GM18909 (cell line): ENCODE measurements around the gene S1PR5.
"Not testable (repeated sequence)": the region's sequence is repeated elsewhere in the genome, so short reads cannot be mapped to it uniquely, and the experiment has no call there.

ENCODE experiments used
- ATAC-seq: cut with Tn5 transposase; IDR thresholded peaks from one replicate; pipeline ENCODE4 v1.9.1; 2021; ENCODE audit warnings: mild to moderate bottlenecking; ENCODE audit not compliant: unreplicated experiment, poor library complexity

The S1PR5 gene, protein sequence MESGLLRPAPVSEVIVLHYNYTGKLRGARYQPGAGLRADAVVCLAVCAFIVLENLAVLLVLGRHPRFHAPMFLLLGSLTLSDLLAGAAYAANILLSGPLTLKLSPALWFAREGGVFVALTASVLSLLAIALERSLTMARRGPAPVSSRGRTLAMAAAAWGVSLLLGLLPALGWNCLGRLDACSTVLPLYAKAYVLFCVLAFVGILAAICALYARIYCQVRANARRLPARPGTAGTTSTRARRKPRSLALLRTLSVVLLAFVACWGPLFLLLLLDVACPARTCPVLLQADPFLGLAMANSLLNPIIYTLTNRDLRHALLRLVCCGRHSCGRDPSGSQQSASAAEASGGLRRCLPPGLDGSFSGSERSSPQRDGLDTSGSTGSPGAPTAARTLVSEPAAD

DNA sequence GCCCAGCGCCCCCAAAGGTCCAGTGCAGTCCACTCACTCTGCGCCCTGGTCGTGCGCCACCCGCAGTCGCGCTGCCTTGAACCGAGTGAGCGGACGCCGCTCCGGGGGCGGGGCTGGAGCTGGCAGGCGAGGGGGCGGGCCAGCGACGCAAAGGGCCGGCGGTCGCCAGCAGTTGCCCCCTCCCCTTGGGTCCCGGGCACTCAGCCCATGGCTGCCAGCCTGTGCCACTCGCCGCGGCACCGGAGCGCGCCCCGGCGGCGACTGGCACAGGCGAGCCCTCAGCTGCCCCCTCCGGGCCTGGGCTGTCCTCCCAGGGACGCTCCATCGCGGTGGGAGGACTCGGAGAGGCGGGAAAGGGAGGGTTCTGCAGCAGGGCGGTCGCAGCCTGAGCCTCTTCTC lies at the start of gene S1PR5:
Gene S1PR5 (minus strand): TSS at position 87 of the 399 bp plus-strand sequence. CDS start 2,436 bp downstream, outside the sequence.
- ATAC-seq, result no peak

GRCh38 chr19:10566658-10567410 lies 49.6 kb upstream of the S1PR5 start:
- ATAC-seq, result peak; percentile 22

- no peak for ATAC-seq
Measured at GRCh38 chr19:10566408-10566657, 49.1 kb upstream of the S1PR5 start.

DNA sequence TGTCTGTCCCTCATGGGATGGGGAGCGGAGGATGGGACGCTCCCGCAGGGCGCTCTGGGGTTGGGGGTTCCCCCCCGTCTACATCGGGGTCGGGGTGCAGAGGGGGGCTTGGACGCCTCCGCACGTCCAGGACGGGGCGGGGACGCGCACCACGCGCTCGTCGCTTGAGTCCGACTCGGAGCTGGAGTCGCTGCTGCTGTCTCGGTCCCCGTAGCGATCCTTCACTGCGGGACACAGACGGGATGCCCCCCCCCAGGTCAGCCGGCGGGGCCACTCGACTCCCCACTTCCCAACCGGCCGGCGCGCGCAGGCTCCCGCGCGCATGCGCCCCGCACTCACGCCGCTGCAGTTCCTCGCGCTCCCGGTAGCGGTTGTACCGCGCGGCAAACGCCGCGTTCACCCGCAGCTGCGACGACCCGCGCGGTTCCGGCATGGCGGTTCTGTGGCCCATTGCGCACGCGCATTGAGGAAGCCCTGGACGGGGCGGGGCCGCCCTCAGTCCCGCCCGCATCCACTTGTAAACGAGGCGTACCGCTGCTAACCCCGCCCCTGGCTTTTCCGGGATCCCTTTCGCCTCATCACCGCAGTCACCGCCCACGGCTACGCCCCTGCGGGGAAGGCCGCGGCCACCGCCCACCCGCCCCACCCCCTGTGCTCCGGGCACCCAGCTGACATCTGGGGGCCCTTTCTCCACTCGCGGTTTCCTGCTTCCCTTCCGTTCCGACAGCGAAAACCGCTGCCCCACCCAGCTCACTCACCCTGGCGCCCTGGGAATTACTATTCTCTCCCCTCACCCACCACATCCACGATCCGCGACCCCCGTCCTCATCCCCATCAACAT lies 48.5 kb upstream of the S1PR5 start, which contains the start of gene KRI1:
Gene KRI1 (minus strand): TSS at position 444 of the 841 bp plus-strand sequence. CDS start 11 bp downstream, at position 433.
- peak; percentile 58 for ATAC-seq

DNA sequence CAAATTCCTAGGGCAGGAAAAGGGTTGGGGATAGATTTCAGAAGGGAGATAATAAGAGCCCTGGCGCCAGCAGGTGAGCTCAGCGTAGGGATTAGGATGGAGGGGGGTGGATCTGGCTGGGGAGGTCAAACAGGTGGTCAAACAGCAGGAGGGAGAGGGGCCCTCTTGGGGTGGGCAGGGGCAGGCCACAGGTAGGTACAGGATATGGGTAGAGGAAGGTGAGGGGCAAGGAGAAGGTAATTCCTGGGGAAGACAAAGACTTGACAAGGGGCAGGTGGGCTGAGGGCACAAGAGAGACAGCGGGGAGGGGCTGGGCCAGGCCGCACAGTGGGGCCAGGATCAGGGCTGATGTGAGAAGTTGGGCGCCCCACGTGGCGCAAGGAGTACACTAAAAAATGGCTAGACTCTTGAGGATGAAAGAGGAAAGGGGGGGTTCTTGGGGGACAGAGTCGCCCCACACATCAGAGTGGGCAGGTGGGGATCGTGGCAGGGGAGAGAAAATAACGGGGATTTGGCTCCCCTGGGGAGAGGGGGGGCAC lies 47.9 kb upstream of the S1PR5 start:
- ATAC-seq, result no peak

- ATAC-seq, result no peak
Measured at GRCh38 chr19:10562609-10563008, 45.4 kb upstream of the S1PR5 start.

DNA sequence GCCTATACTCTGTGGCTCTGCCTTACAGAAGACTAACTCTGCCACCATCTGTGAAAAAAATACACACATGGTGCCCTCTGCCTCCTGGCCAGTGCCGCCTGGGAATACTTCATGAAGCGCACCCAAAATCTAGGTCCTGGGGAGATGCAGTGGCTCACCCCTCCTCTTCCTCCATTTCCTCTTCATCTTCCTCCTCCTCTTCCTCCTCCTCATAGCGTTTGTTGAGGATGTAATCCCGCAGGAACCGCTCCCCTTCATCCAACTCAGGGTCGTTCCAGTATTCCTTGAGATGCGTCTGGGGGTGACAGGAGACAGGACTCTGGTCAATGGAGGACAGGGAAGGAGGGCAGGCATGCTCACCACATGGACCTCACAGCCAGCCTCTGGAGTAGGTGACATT lies 42.9 kb upstream of the S1PR5 start:
- no peak for ATAC-seq

GRCh38 chr19:10557603-10558197 lies 40.5 kb upstream of the S1PR5 start:
- ATAC-seq, result no peak

DNA sequence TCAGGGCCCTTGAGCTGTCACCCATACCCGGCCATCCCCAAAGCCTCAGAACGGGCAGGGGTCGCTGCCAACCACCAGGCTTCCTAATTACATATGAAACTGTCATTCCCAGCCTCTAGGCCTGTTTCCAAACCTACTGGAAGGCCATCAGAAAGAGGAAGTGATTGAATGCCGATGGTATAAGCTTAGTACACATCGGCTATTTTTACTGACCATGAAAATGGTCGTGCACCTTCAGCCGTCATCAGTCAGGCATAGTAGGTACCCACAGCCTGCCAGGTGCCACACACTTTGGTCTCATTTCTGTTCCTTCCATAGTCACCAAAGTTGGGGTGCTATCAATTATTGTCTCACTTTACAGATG lies 38.3 kb upstream of the S1PR5 start:
- no peak for ATAC-seq

GRCh38 chr19:10554760-10555609 lies 37.7 kb upstream of the S1PR5 start:
- ATAC-seq, result no peak

DNA sequence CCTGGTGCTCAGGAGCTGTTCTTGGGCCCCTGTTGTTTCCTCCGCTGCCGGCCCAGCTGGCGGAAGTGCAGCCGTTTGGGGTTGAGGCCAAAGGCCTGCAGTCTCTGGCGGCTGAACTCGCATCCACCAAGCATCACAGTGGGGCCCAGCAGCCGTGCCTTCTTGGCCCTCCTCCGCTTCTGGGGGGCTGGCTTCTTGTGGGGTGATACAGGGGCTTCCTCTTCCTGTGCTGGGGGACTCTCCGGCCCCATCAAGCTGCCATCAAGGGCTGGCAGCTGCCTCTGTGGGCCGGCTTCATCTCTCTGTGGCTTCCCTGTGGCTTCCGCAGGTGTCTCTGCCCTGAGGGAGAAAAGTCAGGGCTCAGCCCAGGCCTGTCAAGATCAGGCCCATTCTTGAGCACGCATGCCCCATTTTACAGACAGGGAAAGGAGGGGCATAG lies 36.7 kb upstream of the S1PR5 start:
- ATAC-seq, result peak; percentile 78

- ATAC-seq, result no peak
Measured at GRCh38 chr19:10553087-10553667, 35.9 kb upstream of the S1PR5 start.

DNA sequence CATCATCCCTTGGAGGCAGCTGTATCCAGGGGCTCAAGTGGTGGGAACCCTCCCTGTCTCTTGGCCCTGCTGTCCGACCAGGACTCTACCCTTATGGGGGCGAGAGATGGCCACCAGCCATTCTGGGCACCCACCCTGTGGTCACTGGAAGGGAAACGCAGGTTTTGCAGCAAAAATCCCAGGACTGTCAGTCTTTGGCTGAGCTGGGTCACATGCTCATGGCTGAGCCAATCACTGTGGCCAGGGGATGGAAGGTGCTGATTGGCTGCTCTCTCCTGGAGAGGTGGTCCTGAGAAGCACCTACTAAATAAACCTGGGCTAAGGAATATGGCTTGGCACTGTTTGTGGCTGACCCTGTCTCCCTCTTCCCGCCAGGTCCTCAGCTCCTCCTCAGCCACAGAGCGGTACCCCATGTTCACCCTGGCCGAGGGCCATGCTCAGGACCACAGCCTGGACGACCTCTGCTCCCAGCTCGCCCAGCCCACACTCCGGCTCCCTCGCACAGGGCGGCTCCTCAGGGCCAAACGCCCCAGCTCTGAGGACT lies 35.3 kb upstream of the S1PR5 start:
- ATAC-seq, result no peak

DNA sequence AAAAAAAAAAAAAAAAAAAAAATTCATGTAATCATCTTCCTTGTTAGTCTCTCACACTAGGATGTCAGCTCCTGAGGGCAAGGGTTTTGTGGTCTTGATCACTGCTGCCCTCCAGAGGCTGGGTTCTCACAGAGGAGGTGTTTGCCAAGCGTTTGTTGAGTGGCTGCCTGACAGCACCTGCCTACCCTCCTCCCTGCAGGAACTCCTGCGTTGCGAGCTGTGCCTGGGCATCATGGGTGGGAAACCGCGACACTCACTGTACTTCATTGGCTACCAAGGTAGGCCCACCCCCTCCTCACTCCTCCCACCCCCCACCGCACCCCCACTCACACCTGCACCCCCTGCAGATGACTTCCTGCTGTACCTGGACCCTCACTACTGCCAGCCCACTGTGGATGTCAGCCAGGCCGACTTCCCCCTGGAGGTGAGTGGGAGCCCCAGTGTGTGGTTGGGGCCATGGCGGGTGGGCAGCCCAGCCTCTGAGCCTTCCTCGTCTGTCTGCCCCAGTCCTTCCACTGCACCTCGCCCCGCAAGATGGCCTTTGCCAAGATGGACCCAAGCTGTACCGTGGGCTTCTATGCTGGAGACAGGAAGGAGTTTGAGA lies 34.6 kb upstream of the S1PR5 start:
- no peak for ATAC-seq

- not testable (repeated sequence) for ATAC-seq
Measured at GRCh38 chr19:10551006-10551405, 33.8 kb upstream of the S1PR5 start.

DNA sequence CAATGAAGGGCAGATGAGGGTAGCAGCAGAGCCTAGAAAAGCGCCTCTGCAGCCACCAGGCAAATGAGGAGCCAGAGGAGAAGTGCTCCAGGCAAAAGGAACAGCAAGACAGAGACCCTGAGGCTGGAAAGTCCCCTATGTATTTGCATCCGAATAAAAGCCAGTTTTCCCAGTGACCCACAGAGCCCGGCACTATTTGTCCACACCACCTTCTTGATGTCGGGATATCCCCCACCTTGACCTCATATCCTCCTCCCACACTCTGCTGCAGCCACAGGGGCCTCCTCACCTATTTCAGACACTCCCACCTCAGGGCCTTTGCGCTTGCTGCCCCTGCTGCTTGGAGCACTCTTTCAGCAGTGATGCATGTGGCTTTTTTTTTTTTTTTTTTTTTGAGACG lies 33.1 kb upstream of the S1PR5 start:
- ATAC-seq, result no peak

- no peak for ATAC-seq
Measured at GRCh38 chr19:10549733-10550132, 32.5 kb upstream of the S1PR5 start.

DNA sequence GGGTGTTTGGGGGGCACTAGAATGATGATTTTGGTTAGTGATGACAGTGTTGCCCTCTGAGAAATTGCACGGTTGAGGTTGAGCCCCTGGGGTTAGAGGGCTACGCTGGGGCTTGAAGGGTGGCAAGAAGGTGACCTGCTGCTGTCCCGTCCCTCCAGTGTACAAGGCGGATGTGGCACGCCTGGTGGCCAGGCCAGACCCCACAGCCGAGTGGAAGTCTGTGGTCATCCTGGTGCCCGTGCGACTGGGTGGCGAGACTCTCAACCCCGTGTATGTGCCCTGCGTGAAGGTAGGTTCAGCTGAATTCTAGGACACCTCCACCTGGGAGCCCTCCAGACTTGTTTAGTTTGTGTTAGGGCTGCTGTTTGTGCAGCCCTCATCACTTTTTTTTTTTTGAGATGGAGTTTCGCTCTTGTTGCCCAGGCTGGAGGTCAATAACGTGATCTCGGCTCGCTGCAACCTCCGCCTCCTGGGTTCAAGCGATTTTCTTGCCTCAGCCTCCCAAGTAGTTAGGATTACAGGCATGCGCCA lies 31.6 kb upstream of the S1PR5 start:
- no peak for ATAC-seq
